Sigmoid colon (tissue), 4 donors: Measurements from ENCODE around the gene ZNF837.

Source experiments
- EP300 ChIP-seq, 4 donors: sonication (generic); formaldehyde crosslinking; IDR thresholded peaks; one replicate each; pipeline ENCODE4 v1.6.1; 2017; ENCODE audit warnings: antibody characterized with exemption in 4 of 4
- POLR2A ChIP-seq, 2 donors: fragments of 450-650 bp; IDR thresholded peaks; one replicate each; pipeline ENCODE4 v1.6.1; 2016; ENCODE audit warnings: antibody characterized with exemption in 2 of 2, mild to moderate bottlenecking in 2 of 2, moderate library complexity in 2 of 2
- TF ChIP-seq, protein P1 (sequence below), 4 experiments: fragments of 450-650 bp in 3 of 4; fragments of 200-600 bp in 1 of 4; IDR thresholded peaks; one replicate each; pipeline ENCODE4 v1.5.1; 2016 to 2019; ENCODE audit warnings: antibody characterized with exemption in 4 of 4, mild to moderate bottlenecking in 3 of 4, moderate library complexity in 2 of 4

DNA sequence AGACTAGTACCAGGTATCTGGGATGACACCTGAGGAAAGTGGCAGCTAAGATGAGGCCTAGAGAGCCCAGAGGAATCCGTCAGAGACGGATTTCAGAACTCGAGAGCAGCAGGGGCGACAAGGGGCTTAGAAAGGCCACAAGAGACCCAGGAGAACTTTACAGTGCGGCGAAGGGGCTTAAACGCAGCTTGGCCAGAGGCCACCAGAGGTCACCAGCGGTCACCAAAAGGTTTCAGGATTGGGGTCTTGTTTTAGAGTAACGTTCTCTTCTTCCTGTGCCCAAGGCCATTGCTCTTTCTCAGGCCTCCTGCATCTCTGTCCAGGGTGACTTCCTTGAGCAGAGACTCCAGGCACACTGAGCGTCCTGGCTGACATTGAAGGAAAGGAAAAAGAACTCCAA is 51.8 kb downstream of the ZNF837 start:
- TF ChIP-seq, protein P1, sequence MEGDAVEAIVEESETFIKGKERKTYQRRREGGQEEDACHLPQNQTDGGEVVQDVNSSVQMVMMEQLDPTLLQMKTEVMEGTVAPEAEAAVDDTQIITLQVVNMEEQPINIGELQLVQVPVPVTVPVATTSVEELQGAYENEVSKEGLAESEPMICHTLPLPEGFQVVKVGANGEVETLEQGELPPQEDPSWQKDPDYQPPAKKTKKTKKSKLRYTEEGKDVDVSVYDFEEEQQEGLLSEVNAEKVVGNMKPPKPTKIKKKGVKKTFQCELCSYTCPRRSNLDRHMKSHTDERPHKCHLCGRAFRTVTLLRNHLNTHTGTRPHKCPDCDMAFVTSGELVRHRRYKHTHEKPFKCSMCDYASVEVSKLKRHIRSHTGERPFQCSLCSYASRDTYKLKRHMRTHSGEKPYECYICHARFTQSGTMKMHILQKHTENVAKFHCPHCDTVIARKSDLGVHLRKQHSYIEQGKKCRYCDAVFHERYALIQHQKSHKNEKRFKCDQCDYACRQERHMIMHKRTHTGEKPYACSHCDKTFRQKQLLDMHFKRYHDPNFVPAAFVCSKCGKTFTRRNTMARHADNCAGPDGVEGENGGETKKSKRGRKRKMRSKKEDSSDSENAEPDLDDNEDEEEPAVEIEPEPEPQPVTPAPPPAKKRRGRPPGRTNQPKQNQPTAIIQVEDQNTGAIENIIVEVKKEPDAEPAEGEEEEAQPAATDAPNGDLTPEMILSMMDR (IDR thresholded peaks at IDR 0.05): no peak
- TF ChIP-seq POLR2A (IDR thresholded peaks at IDR 0.05): no peak
- TF ChIP-seq EP300 (IDR thresholded peaks at IDR 0.05): no peak
